Pancreas (tissue), 10 donors: ENCODE data around the gene BAZ1B. TPM values are rescaled to one million over a fixed set of nuclear protein-coding genes. Genes with fewer than 3 reads are reported as not detected.
"Not testable (repeated sequence)": the region's sequence is repeated elsewhere in the genome, so short reads cannot be mapped to it uniquely, and the experiment has no call there.

Experiments
- ATAC-seq, 4 donors: fragments of 200-7000 bp; cut with Tn5 transposase; one replicate each; pipeline versions ENCODE4 v1.8.0 to v1.9.1; 2020; ENCODE audit warnings: mild to moderate bottlenecking in 4 of 4, moderate library complexity in 4 of 4
- DNase-seq, 6 donors: peaks; one replicate each; pipeline ENCODE4 v3.0.0-alpha.2; 2020
- FAIRE-seq: peaks from 2 replicates; lab custom pipeline; 2012; peaks lifted over from hg19 to GRCh38; lab: Jason Lieb, UNC
- H3K27ac ChIP-seq, 4 donors: fragments of 200-600 bp; sonication (generic); 1 replicate in 3 of 4; 2 replicates in 1 of 4; pipeline versions ENCODE4 v1.5.0 to v1.8.0; 2020
- H3K27me3 ChIP-seq, 4 donors: fragments of 200-600 bp; one replicate each; pipeline ENCODE4 v1.8.0; 2021
- H3K36me3 ChIP-seq, 3 donors: fragments of 200-600 bp; sonication (generic) in 1 of 3; one replicate each; pipeline versions ENCODE4 v1.5.0 to v1.8.0; 2020 to 2021
- H3K4me1 ChIP-seq, 3 donors: fragments of 200-600 bp; one replicate each; pipeline ENCODE4 v1.8.0; 2021
- H3K4me3 ChIP-seq, 4 donors: fragments of 200-600 bp; sonication (generic) in 2 of 4; one replicate each; pipeline versions ENCODE4 v1.5.0 to v1.8.0; 2020 to 2021
- H3K9me3 ChIP-seq, 4 donors: fragments of 200-600 bp; one replicate each; pipeline ENCODE4 v1.8.0; 2021
- CTCF ChIP-seq, 4 donors: fragments of 200-600 bp; sonication (generic) in 3 of 4; IDR thresholded peaks; one replicate each; pipeline versions ENCODE4 v1.5.0 to v1.8.0; 2021; ENCODE audit warnings: antibody characterized with exemption in 4 of 4
- WGBS, 2 donors: extraction: QIAGEN DNeasy Blood & Tissue Kit; methylation state at CpG; one replicate each; pipeline ENCODE4 v1.1.7; 2013; 5-methylcytosine and 5-hydroxymethylcytosine counted together
- intact Hi-C, 3 donors: fragments of 100-400 bp; cut with DNase I; formaldehyde crosslinking; loops; one replicate each; pipeline versions ENCODE4 v1.11.1 to v1.14.2; 2022
- polyA plus RNA-seq, 2 donors: library from polyadenylated mRNA; stranded (reverse); fragments of 200-250 nt; gene quantifications; one replicate each; pipeline ENCODE4 v1.2.3, GENCODE V29; 2013
- total RNA-seq, 6 donors: library from RNA; stranded (reverse); fragmentation: NEBNext Ultra II Directional in 4 of 6; extraction: Animal tissue kit (Norgen Biotek cat#: 25700) in 4 of 6; gene quantifications; one replicate each; pipeline versions ENCODE4 v1.2.1 to v1.2.4, GENCODE V29; 2021 to 2023
- donor health status: healthy with polysubstance abuse.
- donor health status: DM: no; HTN: no; CAD: no; lungs with moderate emphysema.
- donor health status: DM: no; HTN: no; CAD: no.
- donor health status: control.
- donor health status: control.
- donor health status: Bipolar disorder and iron deficiency.
- donor health status: DM: yes; HTN: yes; CAD: no.
- donor health status: DM: no; HTN: no; CAD: no.
- donor health status: DM: no; HTN: no; CAD: no.
- donor health status: DM: yes; HTN: yes; CAD: no.

BAZ1B gene
- total and polyA plus RNA-seq, 8 donors: 11.6 to 29.0 (median 17.5) TPM

GRCh38 chr7:73537051-73537450 is 15.0 kb upstream of the BAZ1B start:
- ATAC-seq (no peak), FAIRE-seq (no peak), DNase-seq (peak in 1 of 6 donors; percentile 51)
- 92 to 96% methylated on average over 16 of the region's 16 CpGs for WGBS, 2 donors
- Histone ChIP-seq H3K27ac (no peak overlapping the region), H3K4me3 (no peak overlapping the region), H3K27me3 (no peaks in the 10 kb centered on the region), H3K36me3 (peaks cover 6 to 55% (median 32%) of the 10 kb centered on the region in 3 donors), H3K4me1 (no peaks in the 10 kb centered on the region), H3K9me3 (no peaks in the 10 kb centered on the region)
- TF ChIP-seq CTCF (IDR thresholded peaks at IDR 0.05): no peak
- intact Hi-C loops: no loop called here

- FAIRE-seq: no peak
- 77 to 81% methylated on average over 5 of the region's 5 CpGs for WGBS, 2 donors
- no peak for ATAC-seq
- intact Hi-C loops: no loop called here
- no peaks in the 10 kb centered on the region for H3K4me1 ChIP-seq
- DNase-seq: no peak
- H3K9me3 ChIP-seq: no peaks in the 10 kb centered on the region
- H3K36me3 ChIP-seq: peaks cover 6 to 50% (median 32%) of the 10 kb centered on the region in 3 donors
- no peak for TF ChIP-seq CTCF (IDR thresholded peaks at IDR 0.05)
- H3K4me3 ChIP-seq: no peak overlapping the region
- H3K27me3 ChIP-seq: no peaks in the 10 kb centered on the region
- no peak overlapping the region for H3K27ac ChIP-seq
Measured at GRCh38 chr7:73536479-73536878, 14.4 kb upstream of the BAZ1B start.

- H3K4me3 ChIP-seq, H3K4me1 ChIP-seq, FAIRE-seq, H3K27ac ChIP-seq, intact Hi-C loops, H3K9me3 ChIP-seq, ATAC-seq, H3K27me3 ChIP-seq: not testable (repeated sequence)
- 90 to 97% methylated on average over 7 of the region's 7 CpGs for WGBS, 2 donors
- H3K36me3 ChIP-seq: peaks cover 6 to 45% (median 32%) of the 10 kb centered on the region in 3 donors
- peak in 1 of 6 donors; percentile 9 for DNase-seq
Measured at GRCh38 chr7:73535918-73536317, 13.8 kb upstream of the BAZ1B start.

- no peak overlapping the region for H3K27ac ChIP-seq
- H3K9me3 ChIP-seq: no peaks in the 10 kb centered on the region
- TF ChIP-seq CTCF (IDR thresholded peaks at IDR 0.05): no peak
- FAIRE-seq (no peak), ATAC-seq (no peak), DNase-seq (peak in 1 of 6 donors; percentile 17)
- H3K27me3 ChIP-seq: no peaks in the 10 kb centered on the region
- WGBS, 2 donors: 87 to 90% methylated on average over 9 of the region's 9 CpGs
- peaks cover 6 to 28% (median 16%) of the 10 kb centered on the region in 3 donors for H3K36me3 ChIP-seq
- no peak overlapping the region for H3K4me3 ChIP-seq
- intact Hi-C loops: no loop called here
- H3K4me1 ChIP-seq: no peaks in the 10 kb centered on the region
Measured at GRCh38 chr7:73533742-73534141, 11.6 kb upstream of the BAZ1B start.

- intact Hi-C loops: no loop called here
- TF ChIP-seq CTCF (IDR thresholded peaks at IDR 0.05): no peak
- peak in 1 of 6 donors; percentile 1 for DNase-seq
- Histone ChIP-seq H3K4me1 (no peaks in the 10 kb centered on the region), H3K27me3 (no peaks in the 10 kb centered on the region), H3K9me3 (no peaks in the 10 kb centered on the region), H3K36me3 (peaks cover 0 to 13% (median 9%) of the 10 kb centered on the region in 3 donors), H3K27ac (no peak overlapping the region), H3K4me3 (no peak overlapping the region)
- no peak for FAIRE-seq
- 95 to 96% methylated on average over 6 of the region's 6 CpGs for whole genome bisulfite sequencing, 2 donors
- ATAC-seq: no peak
Measured at GRCh38 chr7:73532224-73532623, 10.1 kb upstream of the BAZ1B start.
